TTC549 (cell line): ENCODE data around the gene ANKRD13B.

Source experiments
- FAIRE-seq: peaks from 2 replicates; lab custom pipeline; 2012; peaks lifted over from hg19 to GRCh38; lab: Jason Lieb, UNC

ANKRD13B gene

GRCh38 chr17:29618272-29619065, 25.5 kb downstream of the ANKRD13B start:
- FAIRE-seq: no peak

- FAIRE-seq: no peak
Observed at GRCh38 chr17:29619251-29619650, 26.3 kb downstream of the ANKRD13B start.

GRCh38 chr17:29620271-29620670, 27.3 kb downstream of the ANKRD13B start:
- no peak for FAIRE-seq

DNA sequence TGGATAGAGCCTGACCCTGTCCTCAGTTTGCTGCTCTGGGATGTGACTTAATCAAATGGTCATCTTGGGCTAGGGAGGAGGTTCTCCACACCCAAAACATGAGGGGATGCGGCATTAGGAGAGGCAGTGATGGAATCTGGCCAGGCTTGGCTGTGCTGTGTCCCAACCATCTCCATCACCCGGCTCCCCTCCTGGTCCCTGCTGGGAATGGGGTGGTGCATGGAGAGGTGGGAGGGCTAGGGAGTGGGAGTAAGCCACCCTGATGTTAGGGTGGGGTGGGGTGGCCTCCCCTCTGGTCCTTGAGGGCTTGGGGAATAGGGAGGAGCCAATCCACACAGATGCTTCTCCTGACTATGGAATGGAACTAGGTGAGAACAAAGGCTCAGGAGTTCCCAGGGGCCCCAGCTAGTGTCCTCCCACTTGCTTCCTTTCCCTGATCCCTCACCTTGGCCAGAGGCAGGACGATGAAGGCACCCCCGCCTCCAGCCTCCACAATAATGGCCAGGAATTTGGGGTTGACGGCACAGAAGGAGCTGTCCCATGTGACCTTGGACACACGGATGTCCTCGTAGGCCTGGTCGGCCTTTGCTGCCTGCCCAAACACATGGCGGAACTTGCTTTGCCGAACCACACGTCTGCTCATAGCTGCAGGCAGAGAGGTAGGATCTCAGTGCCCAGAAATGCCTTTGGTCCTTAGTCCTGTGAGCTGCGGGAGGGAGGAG, 28.0 kb downstream of the ANKRD13B start:
- FAIRE-seq: no peak

- FAIRE-seq: no peak
Observed at GRCh38 chr17:29621751-29622194, 28.8 kb downstream of the ANKRD13B start.

DNA sequence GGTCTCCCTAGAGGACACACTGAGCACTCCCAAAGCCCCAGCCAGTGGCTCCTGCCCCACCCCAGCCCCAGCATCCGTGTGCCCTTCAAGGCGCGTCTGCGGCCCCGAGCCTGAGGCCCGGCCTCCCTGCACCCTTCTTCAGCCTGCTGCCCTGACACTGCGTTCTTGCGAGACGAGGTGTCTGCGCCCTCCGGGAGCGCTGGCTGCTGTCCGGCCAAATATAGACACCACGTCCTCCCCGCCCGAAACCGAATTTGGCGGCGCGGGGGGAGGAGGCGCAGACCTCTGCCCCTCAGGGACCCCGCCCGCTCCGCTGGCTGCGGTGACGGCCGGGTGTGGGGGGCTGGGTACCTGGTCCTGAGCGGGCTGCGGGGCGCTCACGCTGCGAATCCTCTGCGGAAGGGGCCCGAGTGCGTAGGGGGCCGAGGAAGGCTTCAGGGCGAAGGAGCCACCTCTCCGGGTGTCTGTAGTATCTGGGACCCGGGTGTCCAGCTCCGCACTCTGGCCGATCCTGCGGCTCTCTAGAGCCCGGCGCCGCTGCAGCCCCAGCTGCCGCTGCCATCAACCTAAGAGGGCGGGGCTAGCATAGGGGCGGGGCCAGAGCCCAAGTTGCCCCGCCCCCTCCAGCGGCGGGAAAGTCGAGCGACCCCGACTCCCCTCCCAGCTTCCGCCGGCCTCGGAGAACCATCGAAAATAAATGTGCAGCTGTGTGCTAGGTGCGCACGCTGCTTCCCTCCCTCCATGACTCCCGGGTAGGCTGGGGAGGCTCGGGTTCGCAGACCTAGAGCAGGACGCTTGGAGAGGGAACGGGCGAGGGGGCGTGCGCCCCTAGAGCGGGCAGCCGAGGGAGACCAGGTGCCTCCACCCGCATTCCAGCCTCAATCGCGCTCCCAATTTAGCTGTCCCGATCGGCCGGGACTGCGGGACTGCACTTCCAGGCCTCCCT, 29.7 kb downstream of the ANKRD13B start, which contains the start of gene CORO6:
CORO6 (minus strand) TSS at position 576 of the 946 bp plus-strand sequence. CDS start 1,491 bp downstream, outside the sequence.
- no peak for FAIRE-seq

- FAIRE-seq: no peak
Observed at GRCh38 chr17:29623283-29623647, 30.3 kb downstream of the ANKRD13B start.

DNA sequence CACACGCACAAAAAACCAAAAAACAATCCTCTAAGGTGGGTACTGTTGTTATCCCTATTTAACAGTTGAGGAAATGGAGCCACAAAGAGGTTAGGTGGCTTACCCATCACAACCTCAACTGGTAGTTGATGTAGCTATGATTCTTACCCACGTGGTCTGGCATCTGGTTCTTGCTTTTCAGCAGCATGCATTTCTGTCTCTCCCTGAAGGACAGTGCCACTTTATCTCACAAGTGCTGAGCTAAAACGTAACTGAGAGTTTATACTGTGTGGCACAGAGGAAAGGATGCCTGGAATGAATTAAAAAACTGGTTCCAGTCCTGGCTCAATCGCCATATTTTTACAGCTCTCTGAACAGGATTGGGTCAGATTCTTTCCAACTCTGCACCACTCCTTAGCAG, 31.7 kb downstream of the ANKRD13B start:
- no peak for FAIRE-seq

- no peak for FAIRE-seq
Observed at GRCh38 chr17:29625037-29625750, 32.3 kb downstream of the ANKRD13B start.

GRCh38 chr17:29627951-29628350, 35.0 kb downstream of the ANKRD13B start:
- no peak for FAIRE-seq

- FAIRE-seq: no peak
Observed at GRCh38 chr17:29628644-29629043, 35.7 kb downstream of the ANKRD13B start.

DNA sequence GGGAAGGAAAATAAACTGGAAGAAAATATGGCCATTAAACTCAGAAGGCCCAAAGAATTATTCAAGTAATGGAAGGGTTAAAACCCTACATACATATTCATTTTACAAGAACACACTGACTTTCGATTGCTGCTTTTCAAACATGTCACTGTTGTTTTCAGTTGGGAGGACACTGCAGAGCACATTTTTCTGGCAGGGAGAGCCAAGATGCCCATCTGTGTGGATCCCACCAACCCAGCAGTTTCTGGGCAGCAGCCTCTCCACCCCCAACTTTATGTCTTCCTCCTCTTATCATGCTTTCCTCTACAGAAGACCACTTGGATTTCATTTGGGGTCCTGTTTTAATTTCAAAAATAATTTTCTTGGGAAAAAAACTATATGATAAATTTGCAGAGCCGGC, 36.9 kb downstream of the ANKRD13B start:
- no peak for FAIRE-seq

- no peak for FAIRE-seq
Observed at GRCh38 chr17:29630630-29631193, 37.8 kb downstream of the ANKRD13B start.

GRCh38 chr17:29633886-29634285, 41.0 kb downstream of the ANKRD13B start:
- FAIRE-seq: no peak

GRCh38 chr17:29640413-29640812, 47.5 kb downstream of the ANKRD13B start:
- FAIRE-seq: no peak

- no peak for FAIRE-seq
Observed at GRCh38 chr17:29640981-29641642, 48.2 kb downstream of the ANKRD13B start.

- no peak for FAIRE-seq
Observed at GRCh38 chr17:29642171-29642611, 49.3 kb downstream of the ANKRD13B start.

GRCh38 chr17:29643817-29644160, 50.9 kb downstream of the ANKRD13B start:
- no peak for FAIRE-seq

DNA sequence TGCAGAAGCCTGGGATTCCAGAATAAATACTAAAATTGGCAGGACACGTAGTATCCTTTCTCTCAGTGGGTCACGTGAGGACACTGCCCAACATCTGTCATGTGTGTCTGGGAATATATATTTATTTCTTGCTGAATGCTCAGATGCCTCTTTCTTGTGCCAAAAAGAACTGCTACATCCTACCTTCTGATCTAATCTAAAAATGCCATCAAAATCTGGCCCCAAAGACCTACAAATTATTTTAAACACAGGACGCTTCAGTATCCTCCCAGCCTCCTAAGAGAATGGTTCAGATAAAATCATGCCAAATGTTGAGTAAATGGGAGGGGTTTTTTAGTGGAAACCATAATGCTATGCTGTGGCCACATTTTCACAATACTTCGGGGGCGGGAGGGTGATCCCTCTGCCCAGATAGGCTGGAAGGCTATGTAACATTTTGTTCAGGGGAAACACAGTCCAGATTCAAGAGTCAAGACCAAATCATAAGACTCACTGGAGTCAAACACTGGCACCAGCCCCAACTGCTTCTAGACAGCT, 52.7 kb downstream of the ANKRD13B start:
- FAIRE-seq: no peak

DNA sequence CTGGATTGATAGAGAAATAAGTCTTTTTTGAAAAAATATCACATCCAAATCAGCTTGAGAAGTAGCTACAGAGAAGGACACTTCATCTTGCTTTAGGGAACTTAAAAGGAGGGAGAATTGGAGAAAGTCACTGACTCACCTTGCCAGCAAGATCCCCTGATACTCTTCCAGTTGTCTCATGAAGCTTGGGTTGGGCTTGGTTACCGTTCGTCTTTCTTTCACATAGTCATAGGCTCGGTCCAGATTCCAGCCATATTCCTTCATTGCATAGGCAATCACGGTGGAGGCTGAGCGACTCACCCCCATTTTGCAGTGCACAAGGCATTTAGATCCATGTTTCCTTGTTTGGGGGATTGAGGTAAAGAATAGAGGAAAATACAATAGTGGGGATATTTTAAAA, 55.1 kb downstream of the ANKRD13B start:
- FAIRE-seq: no peak

DNA sequence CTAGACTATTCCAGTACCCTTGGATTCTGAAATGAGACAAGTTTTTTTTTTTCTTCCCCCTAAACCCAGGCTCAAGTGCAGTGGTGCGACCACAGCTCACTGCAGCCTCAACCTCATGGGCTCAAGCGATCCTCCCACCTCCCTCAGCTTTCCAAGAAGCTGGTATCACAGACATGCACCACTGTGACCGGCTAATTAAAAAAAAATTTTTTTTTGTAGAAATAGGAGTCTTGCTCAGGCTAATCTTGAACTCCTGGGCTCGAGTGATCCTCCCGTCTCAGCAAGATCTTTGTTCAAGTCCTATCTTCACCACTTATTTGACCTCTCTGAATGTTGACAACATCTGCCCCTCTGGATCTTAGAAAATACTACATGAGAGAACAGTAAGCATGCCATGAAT, 56.4 kb downstream of the ANKRD13B start:
- no peak for FAIRE-seq
